ENCODE measurements around the gene C17orf107.

The C17orf107 gene

GRCh38 chr17:4937553-4937952, 38.2 kb downstream of the C17orf107 start:
- no peak for DNase-seq

GRCh38 chr17:4938069-4938491, 38.7 kb downstream of the C17orf107 start:
- DNase-seq = no peak

GRCh38 chr17:4938688-4939545, 39.6 kb downstream of the C17orf107 start:
- no peak for DNase-seq

- DNase-seq = no peak
These were observed 40.1 kb downstream of the C17orf107 start for GRCh38 chr17:4939546-4939795.

GRCh38 chr17:4939796-4940554, 40.6 kb downstream of the C17orf107 start, which contains the start of the genes RNF167 and SLC25A11:
TSS of gene RNF167 (plus strand) at chr17:4940268. CDS start at chr17:4940910, 642 bp downstream.
TSS of gene SLC25A11 (minus strand) at chr17:4940046. CDS start at chr17:4939910, 136 bp downstream.
- DNase-seq = peak; percentile 100

- no peak for DNase-seq
These were observed 41.4 kb downstream of the C17orf107 start for GRCh38 chr17:4940555-4941318.

GRCh38 chr17:4941319-4941610, 41.9 kb downstream of the C17orf107 start:
- DNase-seq = no peak

GRCh38 chr17:4942760-4943508, 43.6 kb downstream of the C17orf107 start:
- DNase-seq = no peak

GRCh38 chr17:4944163-4944553, 44.8 kb downstream of the C17orf107 start:
- no peak for DNase-seq

- no peak for DNase-seq
These were observed 45.3 kb downstream of the C17orf107 start for GRCh38 chr17:4944554-4945175.

GRCh38 chr17:4945176-4945943, 46.0 kb downstream of the C17orf107 start:
- DNase-seq = peak; percentile 91

GRCh38 chr17:4945944-4946280, 46.6 kb downstream of the C17orf107 start:
- DNase-seq = no peak

GRCh38 chr17:4946312-4946976, 47.1 kb downstream of the C17orf107 start:
- DNase-seq = no peak

GRCh38 chr17:4947010-4947410, 47.7 kb downstream of the C17orf107 start:
- DNase-seq = no peak

GRCh38 chr17:4947411-4948165, 48.3 kb downstream of the C17orf107 start:
- DNase-seq = peak; percentile 59

- peak; percentile 95 for DNase-seq
These were observed 49.0 kb downstream of the C17orf107 start, which contains the start of gene PFN1 for GRCh38 chr17:4948166-4948930. TSS of gene PFN1 (minus strand) at chr17:4948530. CDS start at chr17:4948394, 136 bp downstream.

- peak; percentile 92 for DNase-seq
These were observed 49.6 kb downstream of the C17orf107 start for GRCh38 chr17:4948931-4949320.

- peak; percentile 63 for DNase-seq
These were observed 50.2 kb downstream of the C17orf107 start for GRCh38 chr17:4949321-4950074.

Measured in fibroblast of upper back skin (primary cell).